CD4-positive, alpha-beta T cell treated with Interleukin-6 for 4 hours (primary cell): Measurements from ENCODE around the gene ATE1.
"Not testable (repeated sequence)": the region's sequence is repeated elsewhere in the genome, so short reads cannot be mapped to it uniquely, and the experiment has no call there.

Source experiments
- DNase-seq: peaks from one replicate; pipeline ENCODE4 v3.0.0-alpha.2; 2020; ENCODE audit warnings: mixed read lengths

Gene ATE1

GRCh38 chr10:121929585-121930267, 1.9 kb upstream of the ATE1 start:
- DNase-seq, result not testable (repeated sequence)

- no peak for DNase-seq
Measured at GRCh38 chr10:121928528-121928884, 675 bp upstream of the ATE1 start.

GRCh38 chr10:121927318-121927840, 452 bp downstream of the ATE1 start:
- DNase-seq, result peak; percentile 35

GRCh38 chr10:121926671-121927317, 1.0 kb downstream of the ATE1 start:
- no peak for DNase-seq

- no peak for DNase-seq
Measured at GRCh38 chr10:121926157-121926556, 1.7 kb downstream of the ATE1 start.

- no peak for DNase-seq
Measured at GRCh38 chr10:121921238-121921931, 6.4 kb downstream of the ATE1 start.

GRCh38 chr10:121919666-121920065, 8.2 kb downstream of the ATE1 start:
- no peak for DNase-seq

GRCh38 chr10:121918800-121919199, 9.0 kb downstream of the ATE1 start:
- DNase-seq, result not testable (repeated sequence)

- DNase-seq, result no peak
Measured at GRCh38 chr10:121914661-121915060, 13.2 kb downstream of the ATE1 start.

GRCh38 chr10:121911421-121911697, 16.5 kb downstream of the ATE1 start:
- no peak for DNase-seq

- no peak for DNase-seq
Measured at GRCh38 chr10:121910673-121911420, 17.0 kb downstream of the ATE1 start.

GRCh38 chr10:121904888-121905287, 22.9 kb downstream of the ATE1 start:
- no peak for DNase-seq

- DNase-seq, result peak; percentile 10
Measured at GRCh38 chr10:121900443-121901174, 27.2 kb downstream of the ATE1 start.

- DNase-seq, result no peak
Measured at GRCh38 chr10:121899727-121900126, 28.1 kb downstream of the ATE1 start.

- no peak for DNase-seq
Measured at GRCh38 chr10:121891103-121891502, 36.7 kb downstream of the ATE1 start.

GRCh38 chr10:121889212-121889611, 38.6 kb downstream of the ATE1 start:
- DNase-seq, result no peak

- DNase-seq, result peak; percentile 50
Measured at GRCh38 chr10:121886997-121887622, 40.7 kb downstream of the ATE1 start.

- DNase-seq, result no peak
Measured at GRCh38 chr10:121886181-121886580, 41.6 kb downstream of the ATE1 start.

- no peak for DNase-seq
Measured at GRCh38 chr10:121880895-121881294, 46.9 kb downstream of the ATE1 start.

- DNase-seq, result no peak
Measured at GRCh38 chr10:121879476-121879875, 48.4 kb downstream of the ATE1 start.

- DNase-seq, result no peak
Measured at GRCh38 chr10:121873236-121873635, 54.6 kb downstream of the ATE1 start.

- DNase-seq, result no peak
Measured at GRCh38 chr10:121870413-121870812, 57.4 kb downstream of the ATE1 start.
